Upper lobe of right lung (tissue), 1 donor: ENCODE results near the gene RFX7. TPM values are rescaled to one million over a fixed set of nuclear protein-coding genes. Genes with fewer than 3 reads are reported as not detected.

Experiments
- ATAC-seq: fragments of 200-7000 bp; cut with Tn5 transposase; one replicate; pipeline ENCODE4 v1.9.1; 2020; ENCODE audit warnings: mild to moderate bottlenecking, moderate library complexity
- DNase-seq: peaks from one replicate; pipeline ENCODE4 v3.0.0-alpha.2; 2020
- H3K27ac ChIP-seq: fragments of 200-600 bp; one replicate; pipeline ENCODE4 v1.8.0; 2022
- H3K27me3 ChIP-seq: fragments of 200-600 bp; one replicate; pipeline ENCODE4 v1.8.0; 2022; ENCODE audit warnings: mild to moderate bottlenecking
- H3K36me3 ChIP-seq: fragments of 200-600 bp; one replicate; pipeline ENCODE4 v1.8.0; 2022
- H3K4me1 ChIP-seq: fragments of 200-600 bp; one replicate; pipeline ENCODE4 v1.8.0; 2022
- H3K4me3 ChIP-seq: fragments of 200-600 bp; one replicate; pipeline ENCODE4 v1.8.0; 2022; ENCODE audit warnings: mild to moderate bottlenecking
- H3K9me3 ChIP-seq: fragments of 200-600 bp; one replicate; pipeline ENCODE4 v1.8.0; 2022
- CTCF ChIP-seq: fragments of 200-600 bp; IDR thresholded peaks from one replicate; pipeline ENCODE4 v1.8.0; 2022; ENCODE audit warnings: antibody characterized with exemption
- intact Hi-C: fragments of 100-400 bp; cut with DNase I; formaldehyde crosslinking; loops from one replicate; pipeline ENCODE4 v1.11.0; 2022
- total RNA-seq: library from RNA; stranded (reverse); fragmentation: NEBNext Ultra II Directional; extraction: Animal tissue kit (Norgen Biotek cat#: 25700); gene quantifications from one replicate; pipeline ENCODE4 v1.2.1, GENCODE V29; 2021
- donor health status: DM: no; HTN: yes; CAD: no; lungs with severe emphysema.

Gene RFX7
- total RNA-seq, 1 donor from 2014 or later: 15.7 TPM

GRCh38 chr15:56222302-56222701 lies 21.4 kb downstream of the RFX7 start:
- Histone ChIP-seq H3K4me3 (no peak overlapping the region), H3K36me3 (no peaks in the 10 kb centered on the region), H3K27ac (no peak overlapping the region), H3K27me3 (no peaks in the 10 kb centered on the region), H3K9me3 (peaks cover 3% of the 10 kb centered on the region), H3K4me1 (no peaks in the 10 kb centered on the region)
- intact Hi-C loops: no loop called here
- no peak for TF ChIP-seq CTCF
- no peak for ATAC-seq
- DNase-seq: no peak

- Histone ChIP-seq H3K4me1 (no peaks in the 10 kb centered on the region), H3K36me3 (no peaks in the 10 kb centered on the region), H3K27me3 (no peaks in the 10 kb centered on the region), H3K4me3 (no peak overlapping the region), H3K9me3 (no peaks in the 10 kb centered on the region), H3K27ac (no peak overlapping the region)
- ATAC-seq: no peak
- intact Hi-C loops: no loop called here
- DNase-seq: no peak
- TF ChIP-seq CTCF: no peak
Observed at GRCh38 chr15:56217341-56217740, 26.3 kb downstream of the RFX7 start.

GRCh38 chr15:56215769-56216168 lies 27.9 kb downstream of the RFX7 start:
- TF ChIP-seq CTCF: no peak
- no peaks in the 10 kb centered on the region for H3K27me3 ChIP-seq
- no peak overlapping the region for H3K4me3 ChIP-seq
- intact Hi-C loops: no loop called here
- H3K36me3 ChIP-seq: no peaks in the 10 kb centered on the region
- DNase-seq (no peak), ATAC-seq (peak; percentile 47)
- no peak overlapping the region for H3K27ac ChIP-seq
- H3K9me3 ChIP-seq: no peaks in the 10 kb centered on the region
- no peaks in the 10 kb centered on the region for H3K4me1 ChIP-seq

GRCh38 chr15:56211960-56212550 lies 31.6 kb downstream of the RFX7 start:
- DNase-seq: no peak
- no peak for ATAC-seq
- Histone ChIP-seq H3K36me3 (no peaks in the 10 kb centered on the region), H3K4me3 (no peak overlapping the region), H3K27ac (no peak overlapping the region), H3K9me3 (no peaks in the 10 kb centered on the region), H3K4me1 (no peaks in the 10 kb centered on the region), H3K27me3 (no peaks in the 10 kb centered on the region)
- TF ChIP-seq CTCF: no peak
- intact Hi-C loops: no loop called here

GRCh38 chr15:56211064-56211463 lies 32.6 kb downstream of the RFX7 start:
- no peak for ATAC-seq
- intact Hi-C loops: no loop called here

More at GRCh38 chr15:56211064-56211463, 32.6 kb downstream of the RFX7 start:
- TF ChIP-seq CTCF: no peak
- Histone ChIP-seq H3K36me3 (no peaks in the 10 kb centered on the region), H3K4me3 (no peak overlapping the region), H3K9me3 (no peaks in the 10 kb centered on the region), H3K27me3 (no peaks in the 10 kb centered on the region), H3K4me1 (no peaks in the 10 kb centered on the region), H3K27ac (no peak overlapping the region)
- DNase-seq: no peak
